ENCODE results near the gene NFIB.

- TF ChIP-seq CTCF (IDR thresholded peaks at IDR 0.05) (no peak), POLR2AphosphoS5 (IDR thresholded peaks at IDR 0.05) (peak; percentile 88)
Observed at GRCh38 chr9:14326264-14326826, 12.4 kb upstream of the NFIB start.
